Measurements from ENCODE around the gene SETDB2.

DNA sequence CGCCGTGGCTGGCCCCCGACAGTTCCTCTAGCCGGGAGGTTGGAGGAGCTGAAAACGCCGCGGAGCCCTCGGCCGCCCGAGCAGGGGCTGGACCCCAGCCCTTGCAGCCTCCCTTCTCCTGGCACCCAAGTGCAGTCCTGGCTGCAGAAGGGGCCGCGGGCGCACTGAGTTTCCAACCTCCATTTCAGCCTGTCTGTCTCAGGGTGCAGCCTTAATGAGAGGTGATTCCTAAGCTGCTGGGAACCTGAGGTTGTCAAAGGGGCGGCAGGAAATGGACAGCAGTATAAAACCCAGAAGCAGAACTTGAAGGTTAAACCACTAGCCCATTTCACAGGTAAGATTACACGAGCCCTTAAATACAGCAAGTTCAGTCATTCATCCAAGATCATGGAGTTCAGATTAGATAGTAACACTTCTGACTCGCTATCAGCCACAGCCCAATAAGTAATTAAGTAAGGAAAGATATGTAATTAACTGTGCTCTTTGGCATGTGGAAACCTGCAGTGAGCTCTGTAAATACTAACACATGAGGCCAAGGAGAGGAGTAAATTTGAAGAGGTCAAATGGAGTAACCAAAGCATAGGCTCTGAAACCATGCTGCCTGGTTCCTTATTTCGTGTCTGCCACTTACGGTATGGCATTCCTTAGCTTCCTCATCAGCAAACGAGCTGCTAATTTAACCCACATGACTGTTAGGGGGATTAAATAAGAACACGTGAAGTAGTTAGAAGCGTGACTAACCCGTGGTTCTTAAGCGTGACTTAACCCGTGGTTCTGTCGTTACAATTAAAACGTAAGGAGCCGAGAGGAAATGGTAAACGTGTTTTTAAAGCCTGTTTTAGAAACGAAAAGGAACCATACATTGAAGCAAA lies 686 bp downstream of the SETDB2 start:
- TF ChIP-seq, protein P1, sequence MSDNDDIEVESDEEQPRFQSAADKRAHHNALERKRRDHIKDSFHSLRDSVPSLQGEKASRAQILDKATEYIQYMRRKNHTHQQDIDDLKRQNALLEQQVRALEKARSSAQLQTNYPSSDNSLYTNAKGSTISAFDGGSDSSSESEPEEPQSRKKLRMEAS (IDR thresholded peaks at IDR 0.05; ENCODE audit: insufficient read depth, insufficient read length): no peak
- TF ChIP-seq POLR2AphosphoS5 (IDR thresholded peaks at IDR 0.05; ENCODE audit: insufficient read depth, low read depth, low read length) (no peak), POLR2A (IDR thresholded peaks at IDR 0.05; ENCODE audit: low read depth, low read length) (no peak), EZH2 (IDR thresholded peaks at IDR 0.05; ENCODE audit: borderline replicate concordance, low read depth, low read length, severe bottlenecking) (no peak), GATA2 (IDR thresholded peaks at IDR 0.05; ENCODE audit: insufficient read depth, insufficient read length, low read depth, low read length) (no peak), JUN (IDR thresholded peaks at IDR 0.05; ENCODE audit: borderline replicate concordance, insufficient read depth, insufficient read length, low read depth) (no peak), MYC (IDR thresholded peaks at IDR 0.05; ENCODE audit: low read depth, low read length) (no peak)
- TF ChIP-seq, protein P2, sequence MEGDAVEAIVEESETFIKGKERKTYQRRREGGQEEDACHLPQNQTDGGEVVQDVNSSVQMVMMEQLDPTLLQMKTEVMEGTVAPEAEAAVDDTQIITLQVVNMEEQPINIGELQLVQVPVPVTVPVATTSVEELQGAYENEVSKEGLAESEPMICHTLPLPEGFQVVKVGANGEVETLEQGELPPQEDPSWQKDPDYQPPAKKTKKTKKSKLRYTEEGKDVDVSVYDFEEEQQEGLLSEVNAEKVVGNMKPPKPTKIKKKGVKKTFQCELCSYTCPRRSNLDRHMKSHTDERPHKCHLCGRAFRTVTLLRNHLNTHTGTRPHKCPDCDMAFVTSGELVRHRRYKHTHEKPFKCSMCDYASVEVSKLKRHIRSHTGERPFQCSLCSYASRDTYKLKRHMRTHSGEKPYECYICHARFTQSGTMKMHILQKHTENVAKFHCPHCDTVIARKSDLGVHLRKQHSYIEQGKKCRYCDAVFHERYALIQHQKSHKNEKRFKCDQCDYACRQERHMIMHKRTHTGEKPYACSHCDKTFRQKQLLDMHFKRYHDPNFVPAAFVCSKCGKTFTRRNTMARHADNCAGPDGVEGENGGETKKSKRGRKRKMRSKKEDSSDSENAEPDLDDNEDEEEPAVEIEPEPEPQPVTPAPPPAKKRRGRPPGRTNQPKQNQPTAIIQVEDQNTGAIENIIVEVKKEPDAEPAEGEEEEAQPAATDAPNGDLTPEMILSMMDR (IDR thresholded peaks at IDR 0.05; ENCODE audit: extremely low read depth in 1 of 2, insufficient read depth in 1 of 2, low read depth in 1 of 2, low read length in 2 of 2): no peak
